Activated CD4-positive, CD25-positive, alpha-beta regulatory T cell (primary cell): ENCODE measurements around the gene PDE3A.
"Not testable (repeated sequence)": the region's sequence is repeated elsewhere in the genome, so short reads cannot be mapped to it uniquely, and the experiment has no call there.

Experiments
- DNase-seq, 4 experiments: peaks; one replicate each; lab custom pipeline; 2025; lab: John Stamatoyannopoulos, UW

PDE3A gene

DNA sequence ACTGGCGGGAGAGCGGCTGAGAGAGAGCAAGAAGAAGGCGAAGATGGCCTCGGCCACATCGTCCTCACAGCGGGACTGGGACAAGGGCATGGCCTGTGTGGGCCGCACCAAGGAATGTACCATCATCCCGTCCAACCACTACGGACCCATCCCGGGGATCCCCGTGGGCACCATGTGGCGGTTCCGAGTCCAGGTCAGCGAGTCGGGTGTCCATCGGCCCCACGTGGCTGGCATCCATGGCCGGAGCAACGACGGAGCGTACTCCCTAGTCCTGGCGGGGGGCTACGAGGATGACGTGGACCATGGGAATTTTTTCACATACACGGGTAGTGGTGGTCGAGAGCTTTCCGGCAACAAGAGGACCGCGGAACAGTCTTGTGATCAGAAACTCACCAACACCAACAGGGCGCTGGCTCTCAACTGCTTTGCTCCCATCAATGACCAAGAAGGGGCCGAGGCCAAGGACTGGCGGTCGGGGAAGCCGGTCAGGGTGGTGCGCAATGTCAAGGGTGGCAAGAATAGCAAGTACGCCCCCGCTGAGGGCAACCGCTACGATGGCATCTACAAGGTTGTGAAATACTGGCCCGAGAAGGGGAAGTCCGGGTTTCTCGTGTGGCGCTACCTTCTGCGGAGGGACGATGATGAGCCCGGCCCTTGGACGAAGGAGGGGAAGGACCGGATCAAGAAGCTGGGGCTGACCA, 183.6 kb downstream of the PDE3A start:
- DNase-seq: not testable (repeated sequence)

DNA sequence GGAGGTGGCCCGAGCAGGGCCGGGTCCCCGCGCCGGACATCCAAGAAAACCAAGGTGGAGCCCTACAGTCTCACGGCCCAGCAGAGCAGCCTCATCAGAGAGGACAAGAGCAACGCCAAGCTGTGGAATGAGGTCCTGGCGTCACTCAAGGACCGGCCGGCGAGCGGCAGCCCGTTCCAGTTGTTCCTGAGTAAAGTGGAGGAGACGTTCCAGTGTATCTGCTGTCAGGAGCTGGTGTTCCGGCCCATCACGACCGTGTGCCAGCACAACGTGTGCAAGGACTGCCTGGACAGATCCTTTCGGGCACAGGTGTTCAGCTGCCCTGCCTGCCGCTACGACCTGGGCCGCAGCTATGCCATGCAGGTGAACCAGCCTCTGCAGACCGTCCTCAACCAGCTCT, 184.2 kb downstream of the PDE3A start:
- DNase-seq: not testable (repeated sequence)

DNA sequence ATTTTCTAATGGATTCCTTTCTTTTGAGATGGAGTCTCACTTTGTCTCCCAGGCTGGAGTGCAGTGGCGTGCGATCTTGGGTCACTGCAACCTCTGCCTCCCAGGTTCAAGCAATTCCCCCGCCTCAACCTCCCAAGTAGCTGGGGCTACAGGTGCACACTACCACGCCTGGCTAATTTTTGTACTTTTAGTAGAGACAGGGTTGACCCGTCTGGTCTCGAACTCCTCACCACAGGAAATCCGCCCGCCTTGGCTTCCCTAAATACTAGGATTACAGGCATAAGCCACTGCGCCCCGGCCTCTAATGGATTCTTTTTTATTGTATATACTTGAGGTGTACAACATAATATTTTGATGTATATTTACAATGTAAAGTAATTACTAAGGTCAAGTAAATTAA, 186.7 kb downstream of the PDE3A start:
- DNase-seq: no peak

DNA sequence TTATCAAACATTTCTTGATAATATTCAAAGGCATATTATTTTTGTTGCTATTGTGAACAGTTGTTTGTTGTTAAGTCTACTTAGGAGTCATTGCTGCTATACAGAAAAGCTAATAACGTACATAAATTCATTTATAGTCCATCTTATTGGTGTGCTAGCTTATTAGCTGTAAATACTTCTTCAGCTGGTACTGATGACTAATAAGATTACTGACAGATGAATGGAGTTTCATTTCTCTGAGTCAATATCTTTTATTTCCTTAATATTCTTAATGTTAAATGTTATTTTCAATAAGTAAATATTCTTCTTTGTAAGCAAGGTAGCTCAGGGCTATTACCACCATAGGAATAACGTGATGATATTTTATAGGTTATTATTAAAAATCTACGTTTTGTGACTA, 187.4 kb downstream of the PDE3A start:
- no peak for DNase-seq

DNA sequence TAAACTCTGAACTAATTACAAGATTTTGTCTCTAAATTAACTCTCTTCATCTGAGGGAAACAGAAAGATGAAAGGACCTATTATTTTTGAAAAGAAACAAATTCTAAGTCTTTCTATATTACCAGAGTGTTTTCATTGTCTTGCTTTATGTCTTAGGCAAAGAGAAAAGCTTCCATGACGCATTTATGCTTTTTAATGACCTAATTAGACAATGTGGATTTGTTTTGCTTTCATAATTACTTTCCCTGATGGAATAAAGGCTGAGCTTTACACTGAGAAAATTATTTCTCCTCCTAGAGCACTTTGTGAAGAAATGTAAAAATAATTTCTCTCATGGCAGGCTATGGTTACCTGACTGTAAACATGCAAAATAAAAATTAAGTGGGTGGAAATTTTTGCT, 188.8 kb downstream of the PDE3A start:
- DNase-seq: no peak

DNA sequence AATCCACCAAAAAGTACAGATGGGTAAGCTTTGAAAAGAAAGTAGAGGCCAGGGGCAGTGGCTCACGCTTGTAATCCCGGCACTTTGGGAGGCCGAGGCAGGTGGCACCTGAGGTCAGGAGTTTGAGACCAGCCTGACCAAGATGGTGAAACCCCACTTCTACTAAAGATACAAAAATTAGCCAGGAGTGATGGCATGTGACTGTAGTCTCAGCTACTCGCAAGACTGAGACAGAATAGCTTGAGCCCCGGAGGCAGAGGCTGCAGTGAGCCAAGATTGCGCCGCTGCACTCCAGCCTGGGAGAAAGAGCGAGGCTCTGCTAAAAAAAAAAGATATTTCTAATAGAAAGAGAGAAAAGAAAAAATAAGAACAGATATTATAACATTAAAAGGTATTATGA, 192.6 kb downstream of the PDE3A start:
- no peak for DNase-seq

DNA sequence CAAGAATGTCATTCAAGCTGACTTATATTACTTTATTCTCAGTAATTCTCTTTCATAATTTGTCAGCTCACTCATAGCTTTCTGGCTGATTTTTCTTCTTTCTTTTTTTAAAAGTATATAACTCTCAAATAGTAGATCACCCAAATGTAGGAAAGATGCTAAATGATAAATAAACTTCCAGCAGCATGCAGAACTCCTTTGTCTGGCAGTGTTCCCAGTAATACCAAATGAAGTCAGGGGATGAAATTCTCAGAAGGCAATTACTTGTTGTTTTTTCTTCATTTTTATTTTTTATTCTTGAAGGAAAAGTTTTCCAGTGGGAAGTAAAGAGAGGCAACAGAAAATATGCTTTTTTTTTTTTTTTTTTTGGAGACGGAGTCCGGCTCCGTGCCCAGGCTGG, 193.5 kb downstream of the PDE3A start:
- no peak for DNase-seq

DNA sequence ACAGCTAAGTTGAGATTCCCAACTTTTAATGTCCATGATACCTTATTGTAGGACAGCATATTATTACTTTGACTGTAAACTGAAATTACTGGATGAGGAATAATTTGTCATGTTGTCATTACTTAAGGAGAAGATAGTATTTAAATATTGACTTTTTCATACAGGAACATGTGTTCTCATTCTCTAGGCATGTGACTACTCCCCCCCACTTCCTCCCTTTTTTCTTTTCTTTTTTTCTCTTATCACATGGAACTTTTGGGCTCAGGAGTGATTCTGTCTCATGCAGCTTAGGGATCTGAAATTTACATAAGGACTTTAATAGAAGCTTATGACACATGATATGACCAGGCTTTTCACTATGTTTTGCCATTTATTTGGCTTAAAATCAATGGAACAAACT, 199.1 kb downstream of the PDE3A start:
- DNase-seq: no peak

DNA sequence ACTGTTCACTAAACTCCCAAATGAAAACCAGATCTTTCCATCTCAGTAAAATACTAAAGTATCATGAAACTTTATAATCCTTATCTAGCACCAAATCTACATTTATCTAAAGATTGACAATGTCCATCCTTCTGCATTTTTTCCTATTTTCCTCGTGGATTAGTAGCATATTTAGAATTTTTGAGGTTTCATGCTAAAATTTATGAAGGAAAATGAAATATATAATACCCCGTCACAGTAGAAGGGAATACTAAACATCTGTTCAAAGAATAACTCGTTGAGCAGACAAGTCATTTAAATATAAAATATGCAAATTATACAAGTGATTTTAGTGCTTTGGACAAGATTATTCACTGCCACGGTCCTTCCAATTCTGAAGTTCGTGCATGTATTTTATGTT, 204.1 kb downstream of the PDE3A start:
- no peak for DNase-seq

DNA sequence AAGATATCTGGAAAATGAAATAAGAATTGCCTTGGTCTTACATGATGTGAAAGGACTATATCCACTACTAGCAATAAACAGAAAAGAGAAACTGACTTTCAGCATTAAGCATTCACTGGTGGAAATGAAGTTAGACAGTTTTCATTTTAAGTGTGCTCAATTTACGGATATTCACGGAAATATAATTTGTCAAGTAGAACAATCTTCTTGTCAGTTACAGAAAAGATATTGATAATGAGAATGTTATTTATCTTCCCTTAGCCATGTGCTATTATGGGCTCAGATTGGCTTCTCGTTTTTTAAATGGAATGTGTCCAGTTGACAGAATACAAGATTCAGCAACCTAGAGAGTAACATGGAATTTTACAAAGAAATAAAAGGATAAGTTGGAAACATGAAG, 208.2 kb downstream of the PDE3A start:
- DNase-seq: no peak

DNA sequence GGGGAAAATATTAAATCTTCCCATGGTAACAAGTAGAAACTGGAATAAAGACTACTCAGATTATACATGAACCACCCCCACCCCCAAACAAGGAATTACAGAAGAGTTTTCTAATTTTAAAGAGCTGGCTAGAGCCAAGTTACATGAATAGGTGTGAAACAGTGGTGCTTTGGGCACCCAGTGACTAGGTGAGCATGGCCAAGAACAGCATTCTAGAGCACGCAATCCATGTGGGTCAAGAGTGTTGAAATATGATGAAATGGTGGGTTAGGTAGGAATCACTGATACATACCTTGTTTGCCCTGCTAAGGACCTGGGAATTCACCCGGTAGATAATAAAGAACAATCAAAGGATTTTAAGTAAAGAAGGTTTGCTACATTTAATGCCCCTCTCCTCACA, 208.7 kb downstream of the PDE3A start:
- DNase-seq: no peak

DNA sequence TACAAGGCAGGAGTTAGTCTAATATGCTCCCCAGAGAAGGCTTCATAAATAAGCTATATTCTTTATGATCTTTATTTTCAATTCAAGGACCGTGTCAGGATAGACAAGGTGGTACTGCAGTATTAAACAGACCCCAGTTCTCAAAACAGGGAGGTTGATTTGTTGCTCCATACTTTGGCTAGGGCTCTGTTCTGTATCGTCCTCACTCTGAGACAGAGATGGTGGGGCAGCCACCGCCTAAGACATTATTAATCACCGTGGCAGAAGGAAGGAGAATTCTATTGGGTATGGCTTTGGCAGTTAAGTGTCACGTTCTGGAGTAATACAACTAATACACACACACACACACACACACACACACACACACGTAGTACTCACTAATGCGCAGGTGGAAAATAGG, 209.8 kb downstream of the PDE3A start:
- no peak for DNase-seq

DNA sequence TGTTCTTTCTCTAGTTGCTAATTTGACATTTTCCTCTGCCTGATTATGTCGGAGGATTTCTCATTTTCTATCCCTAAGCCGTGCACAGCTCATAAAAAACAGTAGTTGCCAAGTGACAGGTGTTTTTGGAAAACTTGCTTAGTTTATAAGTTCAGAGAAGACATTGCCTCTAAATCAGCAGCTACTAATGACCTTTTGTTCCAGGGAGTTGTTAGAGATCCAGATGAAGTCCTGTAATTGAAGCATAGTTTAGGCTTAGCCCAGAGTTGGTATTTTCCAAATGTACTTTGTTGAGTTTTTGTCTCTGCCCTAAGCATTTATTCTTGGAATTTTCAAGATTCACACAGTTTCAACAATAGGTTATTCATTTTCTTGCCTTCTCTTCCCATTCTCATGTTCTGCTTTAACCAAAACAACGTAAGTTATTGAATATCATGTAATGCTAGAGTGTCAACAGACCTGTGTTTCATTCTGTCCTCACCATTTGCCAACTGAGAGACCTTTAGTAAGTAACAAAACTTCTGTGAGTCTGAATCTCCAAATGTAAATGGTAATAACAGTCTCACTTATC, 216.8 kb downstream of the PDE3A start:
- no peak for DNase-seq

DNA sequence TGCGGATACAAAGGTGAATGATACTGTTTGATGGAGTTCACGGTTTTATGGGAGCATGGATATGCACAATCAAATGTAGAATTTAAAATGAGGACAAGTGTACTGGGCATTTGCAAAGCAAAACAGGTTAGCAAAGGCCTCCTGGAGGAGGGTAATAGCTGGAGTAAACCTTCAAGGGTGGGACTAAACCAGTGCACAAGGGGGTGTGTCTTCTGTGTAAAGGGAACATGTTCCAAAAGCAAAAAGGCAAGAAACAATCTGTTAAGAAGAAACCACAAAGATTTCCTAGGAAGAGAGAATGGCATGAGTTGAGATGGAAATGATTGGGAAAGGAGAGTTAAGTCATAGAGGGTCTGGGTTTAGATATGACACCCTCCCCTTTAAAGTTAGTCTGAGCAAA, 217.6 kb downstream of the PDE3A start:
- no peak for DNase-seq

DNA sequence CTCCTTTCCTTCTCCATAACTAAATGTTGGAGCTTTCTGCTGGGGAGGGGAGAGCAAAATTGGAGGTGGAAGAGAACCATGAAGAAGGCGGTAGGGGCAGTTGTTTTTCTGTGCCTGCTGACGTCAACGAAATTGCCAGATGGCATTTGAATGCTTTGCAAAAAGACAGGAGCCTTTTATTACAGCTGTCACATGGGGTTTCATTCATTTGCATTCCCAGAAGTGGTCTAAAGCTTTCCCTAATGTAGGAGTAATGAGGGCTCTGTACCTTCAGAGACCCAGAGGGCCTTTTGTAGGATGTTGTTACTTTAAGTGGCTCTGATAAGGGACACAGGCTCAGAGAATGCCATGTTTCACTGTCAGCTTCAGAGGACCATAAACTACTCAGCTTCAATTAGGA, 219.7 kb downstream of the PDE3A start:
- no peak for DNase-seq

DNA sequence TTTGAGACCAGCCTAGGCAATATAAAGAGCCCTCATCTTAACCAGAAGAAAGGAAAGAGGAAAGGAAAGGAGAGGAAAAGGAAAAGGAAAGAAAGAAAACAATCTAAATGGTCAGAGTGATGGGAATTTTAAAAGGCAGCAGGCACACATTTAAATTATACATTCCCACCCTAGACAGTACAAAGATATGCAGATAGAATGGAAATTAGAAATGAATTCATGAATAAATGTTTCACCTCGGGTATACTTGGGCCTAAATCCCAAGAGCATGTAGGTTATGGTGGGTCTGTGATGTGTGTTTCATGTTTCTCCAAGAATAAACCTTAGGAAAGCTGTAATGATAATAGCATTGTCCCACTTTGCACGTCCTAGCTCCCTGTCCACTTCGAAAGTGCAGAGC, 222.2 kb downstream of the PDE3A start:
- no peak for DNase-seq

DNA sequence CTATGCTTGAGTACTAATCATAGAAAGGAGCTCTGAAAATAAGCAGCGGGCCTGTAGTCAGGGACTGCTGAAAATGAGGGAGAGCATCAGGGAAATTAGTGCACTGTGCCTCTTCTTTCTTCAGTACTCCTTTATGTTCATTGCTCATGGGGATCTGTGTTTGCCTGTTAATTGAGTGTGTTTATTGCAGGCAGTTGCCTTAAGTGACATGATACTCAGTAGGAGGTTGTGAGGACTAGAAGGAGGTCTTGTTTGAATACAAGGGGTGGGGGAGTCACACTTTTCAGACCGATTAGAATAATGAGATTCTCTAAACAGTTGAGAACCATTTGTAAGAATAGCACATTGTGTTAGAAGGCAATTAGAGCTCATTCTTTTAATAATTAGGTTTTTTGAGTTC, 224.2 kb downstream of the PDE3A start:
- no peak for DNase-seq

DNA sequence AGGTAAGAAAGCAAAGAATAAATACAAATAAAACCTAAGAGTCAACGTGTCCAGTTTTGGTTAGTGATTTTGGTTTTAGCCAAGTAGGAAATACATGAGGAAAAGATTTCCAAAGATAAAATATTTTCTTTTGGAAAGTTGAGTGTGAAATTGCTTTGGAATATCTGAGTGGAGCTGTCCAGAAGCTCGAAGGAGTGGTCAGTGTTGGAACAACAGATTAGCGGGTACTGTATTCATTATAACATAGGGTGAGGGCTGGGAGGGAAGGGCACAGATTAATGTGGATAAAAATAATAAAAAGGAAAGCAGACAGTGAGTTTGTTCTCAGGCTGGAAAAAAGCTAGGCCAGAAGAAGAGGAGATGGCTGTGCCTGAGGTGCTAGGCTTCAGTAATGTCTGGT, 225.3 kb downstream of the PDE3A start:
- no peak for DNase-seq

DNA sequence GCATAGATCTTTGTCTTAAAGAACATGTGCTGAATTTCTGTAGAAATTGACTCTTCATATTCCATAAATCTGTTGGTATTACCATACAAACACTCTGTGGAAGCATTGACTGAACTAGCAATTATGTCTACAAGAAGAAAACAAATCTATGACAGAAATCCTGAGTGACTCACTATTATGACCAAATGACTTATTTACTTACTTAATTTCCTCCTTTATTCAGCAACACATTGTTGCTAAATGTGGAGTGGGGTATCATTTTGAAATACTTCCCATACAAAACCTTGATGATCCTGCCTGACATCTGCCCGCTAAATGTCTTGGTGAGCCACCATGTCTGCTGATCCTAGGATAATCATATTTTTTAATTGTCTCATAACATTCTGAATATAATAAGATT, 227.7 kb downstream of the PDE3A start:
- DNase-seq: no peak

DNA sequence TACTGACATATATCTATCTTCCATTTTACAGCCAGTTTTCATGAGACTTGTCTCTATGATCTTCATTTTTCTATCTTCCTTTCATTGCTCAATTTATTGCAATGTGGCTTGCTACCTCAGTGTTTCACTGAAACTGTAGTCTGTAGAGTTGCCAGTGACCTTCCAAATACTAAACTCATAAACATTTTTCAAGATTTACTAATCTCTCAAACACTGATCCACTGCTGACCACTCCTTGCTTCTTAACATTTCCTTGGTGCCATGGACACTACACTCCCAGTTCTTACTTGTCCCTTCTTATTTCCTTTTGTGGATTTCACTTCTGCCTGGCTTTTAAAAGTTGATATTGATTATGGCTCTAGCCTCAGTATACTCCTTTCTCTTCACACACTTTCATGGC, 231.4 kb downstream of the PDE3A start:
- DNase-seq: no peak

DNA sequence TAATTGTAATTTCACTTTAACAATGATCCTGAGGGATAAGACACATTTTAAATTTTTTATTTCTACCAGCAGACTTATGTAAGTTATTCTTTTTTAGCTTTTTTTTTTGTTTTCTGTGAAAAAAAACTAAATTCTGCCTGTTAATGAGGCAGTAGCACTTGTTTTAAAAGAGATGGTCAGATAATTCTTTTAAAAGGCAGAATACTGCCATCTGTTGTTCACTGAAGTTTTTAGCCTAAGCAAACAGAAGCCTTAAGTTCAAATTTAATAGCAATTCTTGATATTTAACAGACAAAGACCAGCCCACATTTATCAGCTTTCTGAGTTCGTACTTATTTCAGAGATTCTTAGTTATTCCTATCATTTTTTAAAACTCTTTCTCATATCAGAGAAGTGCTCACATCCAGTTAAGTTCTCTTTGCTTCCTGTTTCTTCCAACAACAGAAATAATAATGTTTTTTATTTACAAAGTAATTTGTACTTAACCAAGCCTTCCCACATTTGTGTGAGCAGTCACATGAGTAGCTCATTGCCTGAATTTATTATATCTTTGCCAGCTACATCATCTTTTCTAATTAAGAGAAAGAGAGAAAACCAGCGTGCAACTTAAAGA, 233.4 kb downstream of the PDE3A start:
- no peak for DNase-seq

DNA sequence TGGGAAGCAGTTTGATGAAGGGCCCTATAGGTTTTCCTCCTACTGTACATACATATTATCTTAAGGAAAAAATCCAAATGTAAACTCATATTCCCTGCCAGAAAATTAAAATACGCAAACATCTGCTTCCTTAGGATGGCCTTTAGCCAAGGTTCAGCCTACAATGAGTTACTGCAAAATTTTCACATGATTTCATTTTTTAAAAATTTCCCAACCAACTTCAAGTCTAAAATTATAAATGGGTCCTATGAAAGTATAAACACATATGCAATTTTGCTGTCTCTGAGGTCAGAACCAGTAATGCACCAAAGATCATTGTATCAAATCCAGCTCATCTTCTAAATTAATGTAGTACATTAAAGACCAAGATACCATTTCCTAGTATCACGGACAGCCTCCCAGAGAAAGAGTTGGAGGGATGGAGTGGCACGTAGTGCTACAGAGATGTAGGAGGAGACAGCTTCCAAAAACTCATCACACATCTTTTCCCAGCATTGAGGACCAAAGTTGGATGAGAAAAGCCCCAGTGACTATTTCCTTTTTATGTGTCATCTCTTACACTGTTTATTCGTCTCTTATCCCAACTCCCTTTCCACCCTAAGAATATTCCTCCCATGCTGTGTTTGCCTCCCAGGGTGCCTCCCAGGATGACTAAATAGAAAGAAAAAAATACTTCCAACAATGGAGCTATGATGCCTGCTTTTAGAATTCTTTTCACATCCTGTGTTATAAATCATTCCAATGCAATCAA, 234.5 kb downstream of the PDE3A start:
- no peak for DNase-seq

DNA sequence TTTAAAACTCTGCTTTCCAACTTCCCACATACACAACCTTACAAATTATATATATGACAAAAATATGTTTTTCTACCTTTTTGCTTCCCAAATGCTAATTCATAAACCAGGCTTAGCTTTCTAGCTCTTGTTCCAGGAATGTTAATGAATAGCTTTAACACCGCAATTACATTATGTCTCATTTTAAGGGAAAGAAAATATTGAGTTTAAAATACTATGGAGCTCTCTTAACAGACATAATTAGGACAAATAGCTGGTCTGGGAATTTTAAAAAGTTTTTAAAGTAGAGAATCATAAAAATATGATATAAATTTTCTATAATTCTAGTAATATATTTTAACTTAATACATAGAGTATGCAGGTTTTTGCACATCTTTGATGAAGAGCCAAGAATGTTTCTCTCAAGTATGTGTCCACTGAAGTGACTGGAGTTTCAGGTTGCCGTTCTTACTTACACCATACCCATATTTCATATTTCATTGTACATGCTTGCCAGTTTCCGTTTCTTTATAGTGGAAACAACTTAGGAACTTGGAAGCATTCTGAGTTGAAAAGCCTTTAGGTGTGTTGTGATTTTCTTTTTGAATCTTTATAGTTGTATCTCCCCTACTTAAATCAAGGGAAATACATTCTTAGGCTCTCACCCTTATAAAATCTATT, 236.2 kb downstream of the PDE3A start:
- no peak for DNase-seq
